HEK293 (cell line): ENCODE measurements around the gene COQ3.

Source experiments
- ZNF155 ChIP-seq: fragments of 450-650 bp; formaldehyde crosslinking; IDR thresholded peaks from 2 replicates; pipeline ENCODE4 v1.5.1; 2016; ENCODE audit warnings: missing biosample characterization, missing genetic modification characterization
- ZNF175 ChIP-seq: fragments of 450-650 bp; formaldehyde crosslinking; IDR thresholded peaks from 2 replicates; pipeline ENCODE4 v1.5.1; 2016; ENCODE audit warnings: missing biosample characterization, missing genetic modification characterization
- ZNF292 ChIP-seq: fragments of 450-650 bp; formaldehyde crosslinking; IDR thresholded peaks from 2 replicates; pipeline ENCODE4 v1.5.1; 2016; ENCODE audit warnings: low read depth, missing biosample characterization, missing genetic modification characterization, borderline replicate concordance
- ZNF350 ChIP-seq: fragments of 450-650 bp; formaldehyde crosslinking; IDR thresholded peaks from 2 replicates; pipeline ENCODE4 v1.5.0; 2017; ENCODE audit warnings: missing biosample characterization, mild to moderate bottlenecking, missing genetic modification characterization
- ZNF561 ChIP-seq: fragments of 450-650 bp; IDR thresholded peaks from 2 replicates; pipeline ENCODE4 v1.5.1; 2018; ENCODE audit warnings: missing biosample characterization, missing genetic modification characterization, borderline replicate concordance
- ZNF792 ChIP-seq: fragments of 450-650 bp; formaldehyde crosslinking; IDR thresholded peaks from 2 replicates; pipeline ENCODE4 v1.5.1; 2016; ENCODE audit warnings: missing biosample characterization, missing genetic modification characterization
- TF ChIP-seq, protein P1 (sequence below): fragments of 450-650 bp; formaldehyde crosslinking; IDR thresholded peaks from 2 replicates; pipeline ENCODE4 v1.5.1; 2016; ENCODE audit warnings: missing biosample characterization, missing genetic modification characterization
- TF ChIP-seq, protein P2 (sequence below): fragments of 450-650 bp; formaldehyde crosslinking; IDR thresholded peaks from 2 replicates; pipeline ENCODE4 v1.5.1; 2016; ENCODE audit warnings: missing biosample characterization, missing genetic modification characterization, low read depth
- TF ChIP-seq, protein P3 (sequence below): fragments of 450-650 bp; formaldehyde crosslinking; IDR thresholded peaks from 2 replicates; pipeline ENCODE4 v1.5.1; 2016; ENCODE audit warnings: missing biosample characterization, missing genetic modification characterization

DNA sequence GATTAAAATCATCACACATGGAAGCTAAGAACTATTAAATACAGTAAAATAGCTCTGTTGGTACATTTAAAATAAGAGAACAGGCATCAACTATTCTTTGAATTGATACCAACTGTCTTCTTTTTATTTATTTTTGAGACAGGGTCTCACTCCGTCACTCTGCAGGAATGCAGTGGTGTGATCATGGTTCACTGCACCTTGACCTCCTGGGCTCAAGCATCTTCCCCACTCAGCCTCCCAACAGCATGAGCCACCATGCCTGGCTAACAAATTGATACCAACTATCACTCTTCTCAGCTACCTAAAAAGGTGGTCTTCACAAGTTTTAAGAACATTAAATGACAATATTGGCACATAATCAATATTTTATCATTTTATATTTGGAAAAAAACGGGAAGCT is 38.9 kb upstream of the COQ3 start:
- TF ChIP-seq, protein P1, sequence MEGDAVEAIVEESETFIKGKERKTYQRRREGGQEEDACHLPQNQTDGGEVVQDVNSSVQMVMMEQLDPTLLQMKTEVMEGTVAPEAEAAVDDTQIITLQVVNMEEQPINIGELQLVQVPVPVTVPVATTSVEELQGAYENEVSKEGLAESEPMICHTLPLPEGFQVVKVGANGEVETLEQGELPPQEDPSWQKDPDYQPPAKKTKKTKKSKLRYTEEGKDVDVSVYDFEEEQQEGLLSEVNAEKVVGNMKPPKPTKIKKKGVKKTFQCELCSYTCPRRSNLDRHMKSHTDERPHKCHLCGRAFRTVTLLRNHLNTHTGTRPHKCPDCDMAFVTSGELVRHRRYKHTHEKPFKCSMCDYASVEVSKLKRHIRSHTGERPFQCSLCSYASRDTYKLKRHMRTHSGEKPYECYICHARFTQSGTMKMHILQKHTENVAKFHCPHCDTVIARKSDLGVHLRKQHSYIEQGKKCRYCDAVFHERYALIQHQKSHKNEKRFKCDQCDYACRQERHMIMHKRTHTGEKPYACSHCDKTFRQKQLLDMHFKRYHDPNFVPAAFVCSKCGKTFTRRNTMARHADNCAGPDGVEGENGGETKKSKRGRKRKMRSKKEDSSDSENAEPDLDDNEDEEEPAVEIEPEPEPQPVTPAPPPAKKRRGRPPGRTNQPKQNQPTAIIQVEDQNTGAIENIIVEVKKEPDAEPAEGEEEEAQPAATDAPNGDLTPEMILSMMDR (tag by site-specific recombination) = no peak
- TF ChIP-seq, protein P2, sequence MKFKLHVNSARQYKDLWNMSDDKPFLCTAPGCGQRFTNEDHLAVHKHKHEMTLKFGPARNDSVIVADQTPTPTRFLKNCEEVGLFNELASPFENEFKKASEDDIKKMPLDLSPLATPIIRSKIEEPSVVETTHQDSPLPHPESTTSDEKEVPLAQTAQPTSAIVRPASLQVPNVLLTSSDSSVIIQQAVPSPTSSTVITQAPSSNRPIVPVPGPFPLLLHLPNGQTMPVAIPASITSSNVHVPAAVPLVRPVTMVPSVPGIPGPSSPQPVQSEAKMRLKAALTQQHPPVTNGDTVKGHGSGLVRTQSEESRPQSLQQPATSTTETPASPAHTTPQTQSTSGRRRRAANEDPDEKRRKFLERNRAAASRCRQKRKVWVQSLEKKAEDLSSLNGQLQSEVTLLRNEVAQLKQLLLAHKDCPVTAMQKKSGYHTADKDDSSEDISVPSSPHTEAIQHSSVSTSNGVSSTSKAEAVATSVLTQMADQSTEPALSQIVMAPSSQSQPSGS (tag by site-specific recombination) = no peak
- no peak for TF ChIP-seq ZNF350 (tag by site-specific recombination)
- TF ChIP-seq, protein P3, sequence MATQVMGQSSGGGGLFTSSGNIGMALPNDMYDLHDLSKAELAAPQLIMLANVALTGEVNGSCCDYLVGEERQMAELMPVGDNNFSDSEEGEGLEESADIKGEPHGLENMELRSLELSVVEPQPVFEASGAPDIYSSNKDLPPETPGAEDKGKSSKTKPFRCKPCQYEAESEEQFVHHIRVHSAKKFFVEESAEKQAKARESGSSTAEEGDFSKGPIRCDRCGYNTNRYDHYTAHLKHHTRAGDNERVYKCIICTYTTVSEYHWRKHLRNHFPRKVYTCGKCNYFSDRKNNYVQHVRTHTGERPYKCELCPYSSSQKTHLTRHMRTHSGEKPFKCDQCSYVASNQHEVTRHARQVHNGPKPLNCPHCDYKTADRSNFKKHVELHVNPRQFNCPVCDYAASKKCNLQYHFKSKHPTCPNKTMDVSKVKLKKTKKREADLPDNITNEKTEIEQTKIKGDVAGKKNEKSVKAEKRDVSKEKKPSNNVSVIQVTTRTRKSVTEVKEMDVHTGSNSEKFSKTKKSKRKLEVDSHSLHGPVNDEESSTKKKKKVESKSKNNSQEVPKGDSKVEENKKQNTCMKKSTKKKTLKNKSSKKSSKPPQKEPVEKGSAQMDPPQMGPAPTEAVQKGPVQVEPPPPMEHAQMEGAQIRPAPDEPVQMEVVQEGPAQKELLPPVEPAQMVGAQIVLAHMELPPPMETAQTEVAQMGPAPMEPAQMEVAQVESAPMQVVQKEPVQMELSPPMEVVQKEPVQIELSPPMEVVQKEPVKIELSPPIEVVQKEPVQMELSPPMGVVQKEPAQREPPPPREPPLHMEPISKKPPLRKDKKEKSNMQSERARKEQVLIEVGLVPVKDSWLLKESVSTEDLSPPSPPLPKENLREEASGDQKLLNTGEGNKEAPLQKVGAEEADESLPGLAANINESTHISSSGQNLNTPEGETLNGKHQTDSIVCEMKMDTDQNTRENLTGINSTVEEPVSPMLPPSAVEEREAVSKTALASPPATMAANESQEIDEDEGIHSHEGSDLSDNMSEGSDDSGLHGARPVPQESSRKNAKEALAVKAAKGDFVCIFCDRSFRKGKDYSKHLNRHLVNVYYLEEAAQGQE (tag by site-specific recombination) = no peak
- no peak for TF ChIP-seq ZNF792 (tag by site-specific recombination)
- TF ChIP-seq ZNF175 (tag by site-specific recombination) = no peak
- no peak for TF ChIP-seq ZNF155 (tag by site-specific recombination)
- no peak for TF ChIP-seq ZNF292 (tag by site-specific recombination)
- TF ChIP-seq ZNF561 (tag by site-specific recombination) = no peak
